ENCODE results near the gene NID2. TPM values are rescaled to one million over a fixed set of nuclear protein-coding genes. Genes with fewer than 3 reads are reported as not detected.
A peak's percentile ranks its signal among the peaks of the same experiment; 100 is the strongest.

NID2 gene
- total and polyA plus RNA-seq, 2 of the 4 experiments (the other 2 are of a cell fraction) = 101 to 303 TPM

DNA sequence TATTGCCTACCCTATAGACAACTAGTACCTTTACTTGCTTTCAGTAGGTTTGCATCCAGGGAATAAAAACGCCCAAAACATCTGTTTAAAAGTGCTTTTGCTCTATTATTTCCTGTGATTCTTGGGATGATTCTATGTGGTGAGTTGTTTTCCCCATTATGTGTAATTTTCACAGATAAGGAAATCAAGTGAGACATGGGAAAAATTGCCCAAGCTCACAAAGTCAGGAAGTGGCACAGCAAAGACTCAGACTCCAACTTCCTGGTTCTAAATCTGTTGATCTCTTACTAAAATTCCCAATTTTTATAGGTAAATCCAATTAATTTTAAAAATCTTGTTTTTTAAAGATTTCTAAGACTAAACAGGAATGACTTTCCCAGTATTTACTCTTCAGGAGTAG, 39.0 kb downstream of the NID2 start:
- no peak overlapping the region for H2AFZ ChIP-seq (replicated peaks; ENCODE audit: low read length, poor library complexity)
- no peak overlapping the region for H4K91ac ChIP-seq (ENCODE audit: insufficient read depth, low read depth, low read length)
- no TSS peak for BruUV-seq (replicated peaks)
- no peak overlapping the region for H3K27ac ChIP-seq (ENCODE audit: insufficient read depth, low read length)
- intact Hi-C loops (cut with micrococcal nuclease) = no loop called here
- H2BK20ac ChIP-seq (ENCODE audit: low read depth, low read length) = no peak overlapping the region
- H4K8ac ChIP-seq (ENCODE audit: low read depth in 2 of 2, low read length in 2 of 2) = no peak overlapping the region
- no peak overlapping the region for H3K56ac ChIP-seq (ENCODE audit: extremely low read depth, insufficient read depth, low read length)
- ATAC-seq (ENCODE audit: low read depth) = no peak
- in situ Hi-C loops (cut with MboI; ENCODE audit: low sequenced_read_pairs) = no loop called here
- no peak overlapping the region for H3K4me2 ChIP-seq (ENCODE audit: low read depth, low read length)
- H4K5ac ChIP-seq (ENCODE audit: low read depth, low read length) = no peak overlapping the region
- H3K9ac ChIP-seq (ENCODE audit: low read depth, low read length) = no peak overlapping the region
- DNase-seq = no peak
- H2BK15ac ChIP-seq (ENCODE audit: low read depth, low read length) = 0 out of 3 replicates have a peak overlapping the region, but pooled peaks have one; percentile 30
- peaks cover 30% of the 10 kb centered on the region for H3K4me1 ChIP-seq (ENCODE audit: control insufficient read depth, insufficient read depth, low read length)
- no peaks in the 10 kb centered on the region for H3K27me3 ChIP-seq (ENCODE audit: control insufficient read depth, insufficient read depth, low read length)
- TF ChIP-seq CHD1 (IDR thresholded peaks at IDR 0.05; ENCODE audit: low read depth, low read length) = no peak
- TF ChIP-seq, protein P1, sequence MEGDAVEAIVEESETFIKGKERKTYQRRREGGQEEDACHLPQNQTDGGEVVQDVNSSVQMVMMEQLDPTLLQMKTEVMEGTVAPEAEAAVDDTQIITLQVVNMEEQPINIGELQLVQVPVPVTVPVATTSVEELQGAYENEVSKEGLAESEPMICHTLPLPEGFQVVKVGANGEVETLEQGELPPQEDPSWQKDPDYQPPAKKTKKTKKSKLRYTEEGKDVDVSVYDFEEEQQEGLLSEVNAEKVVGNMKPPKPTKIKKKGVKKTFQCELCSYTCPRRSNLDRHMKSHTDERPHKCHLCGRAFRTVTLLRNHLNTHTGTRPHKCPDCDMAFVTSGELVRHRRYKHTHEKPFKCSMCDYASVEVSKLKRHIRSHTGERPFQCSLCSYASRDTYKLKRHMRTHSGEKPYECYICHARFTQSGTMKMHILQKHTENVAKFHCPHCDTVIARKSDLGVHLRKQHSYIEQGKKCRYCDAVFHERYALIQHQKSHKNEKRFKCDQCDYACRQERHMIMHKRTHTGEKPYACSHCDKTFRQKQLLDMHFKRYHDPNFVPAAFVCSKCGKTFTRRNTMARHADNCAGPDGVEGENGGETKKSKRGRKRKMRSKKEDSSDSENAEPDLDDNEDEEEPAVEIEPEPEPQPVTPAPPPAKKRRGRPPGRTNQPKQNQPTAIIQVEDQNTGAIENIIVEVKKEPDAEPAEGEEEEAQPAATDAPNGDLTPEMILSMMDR (conservative IDR thresholded peaks at IDR 0.05; ENCODE audit: low read depth, low read length) = no peak
- TF ChIP-seq POLR2A (IDR thresholded peaks at IDR 0.05; ENCODE audit: low read depth, low read length) = no peak
- TF ChIP-seq MXI1 (IDR thresholded peaks at IDR 0.05; ENCODE audit: borderline replicate concordance, low read depth, low read length) = no peak
- TF ChIP-seq RCOR1 (IDR thresholded peaks at IDR 0.05; ENCODE audit: insufficient replicate concordance, low read length) = no peak
- no peak for TF ChIP-seq FOS (IDR thresholded peaks at IDR 0.05; ENCODE audit: low read depth, low read length)
- no peak for TF ChIP-seq NFE2L2 (IDR thresholded peaks at IDR 0.05; ENCODE audit: low read depth, low read length)
- no peak for TF ChIP-seq MAFK (IDR thresholded peaks at IDR 0.05; ENCODE audit: low read depth, low read length)
- no peak for TF ChIP-seq MAZ (IDR thresholded peaks at IDR 0.05; ENCODE audit: borderline replicate concordance, low read depth, low read length)
- no peak for TF ChIP-seq RFX5 (IDR thresholded peaks at IDR 0.05; ENCODE audit: low read depth, low read length)
- TF ChIP-seq SMC3 (IDR thresholded peaks at IDR 0.05; ENCODE audit: low read depth, low read length) = no peak
- TF ChIP-seq BHLHE40 (IDR thresholded peaks at IDR 0.05; ENCODE audit: low read depth, low read length) = no peak
- TF ChIP-seq, protein P2, sequence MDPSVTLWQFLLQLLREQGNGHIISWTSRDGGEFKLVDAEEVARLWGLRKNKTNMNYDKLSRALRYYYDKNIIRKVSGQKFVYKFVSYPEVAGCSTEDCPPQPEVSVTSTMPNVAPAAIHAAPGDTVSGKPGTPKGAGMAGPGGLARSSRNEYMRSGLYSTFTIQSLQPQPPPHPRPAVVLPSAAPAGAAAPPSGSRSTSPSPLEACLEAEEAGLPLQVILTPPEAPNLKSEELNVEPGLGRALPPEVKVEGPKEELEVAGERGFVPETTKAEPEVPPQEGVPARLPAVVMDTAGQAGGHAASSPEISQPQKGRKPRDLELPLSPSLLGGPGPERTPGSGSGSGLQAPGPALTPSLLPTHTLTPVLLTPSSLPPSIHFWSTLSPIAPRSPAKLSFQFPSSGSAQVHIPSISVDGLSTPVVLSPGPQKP (IDR thresholded peaks at IDR 0.05; ENCODE audit: borderline replicate concordance, low read depth, low read length) = no peak
- TF ChIP-seq CEBPB (IDR thresholded peaks at IDR 0.05; ENCODE audit: low read depth, low read length) = no peak
- no peak overlapping the region for H3K23ac ChIP-seq (ENCODE audit: low read depth, low read length)
- no peak overlapping the region for H2AK5ac ChIP-seq (ENCODE audit: low read depth, low read length)
- peaks cover 47% of the 10 kb centered on the region for H3K36me3 ChIP-seq (ENCODE audit: control insufficient read depth, insufficient read depth, low read length)
- no peaks in the 10 kb centered on the region for H3K9me3 ChIP-seq (ENCODE audit: control insufficient read depth, insufficient read depth, low read length)
- no peak overlapping the region for H3K18ac ChIP-seq (ENCODE audit: low read depth, low read length)
- no peak overlapping the region for H3K14ac ChIP-seq (replicated peaks; ENCODE audit: low read depth, low read length)
- H3K79me1 ChIP-seq (ENCODE audit: low read depth in 1 of 2, low read length in 2 of 2) = peaks cover 29 to 68% of the 10 kb centered on the region in 2 experiments
- H3K4ac ChIP-seq (ENCODE audit: low read depth, low read length) = no peak overlapping the region
- H2BK5ac ChIP-seq (ENCODE audit: low read depth, low read length, poor library complexity, severe bottlenecking) = no peak overlapping the region
- peaks cover 3% of the 10 kb centered on the region; the same call in 1 of the 2 replicates for H4K20me1 ChIP-seq (ENCODE audit: insufficient read depth, low read length)
- no peak overlapping the region for H2BK120ac ChIP-seq (ENCODE audit: low read depth, low read length)
- peaks cover 38% of the 10 kb centered on the region for H3K9me1 ChIP-seq (ENCODE audit: insufficient read depth, low read length)
- dilution Hi-C loops (cut with HindIII; ENCODE audit: low sequenced_read_pairs, unreplicated experiment) = no loop called here
- no peak overlapping the region for H2AK9ac ChIP-seq (replicated peaks; ENCODE audit: low read depth, low read length, poor library complexity)
- H3K4me3 ChIP-seq (ENCODE audit: insufficient read depth, low read depth, low read length) = no peak overlapping the region
- no CpG with 5 or more reads among the region's 1 CpG for WGBS, 2 experiments (ENCODE audit: extremely low coverage in 2 of 2, insufficient read length in 1 of 2)
- ChIA-PET CTCF (no interaction called here), POLR2A (ENCODE audit: unreplicated experiment) (no interaction called here)
